ENCODE results near the gene YTHDF1. TPM values are rescaled to one million over a fixed set of nuclear protein-coding genes. Genes with fewer than 3 reads are reported as not detected.

The YTHDF1 gene
- total RNA-seq, 4 donors from 2014 or later = 20.9 to 24.3 (median 21.8) TPM

DNA sequence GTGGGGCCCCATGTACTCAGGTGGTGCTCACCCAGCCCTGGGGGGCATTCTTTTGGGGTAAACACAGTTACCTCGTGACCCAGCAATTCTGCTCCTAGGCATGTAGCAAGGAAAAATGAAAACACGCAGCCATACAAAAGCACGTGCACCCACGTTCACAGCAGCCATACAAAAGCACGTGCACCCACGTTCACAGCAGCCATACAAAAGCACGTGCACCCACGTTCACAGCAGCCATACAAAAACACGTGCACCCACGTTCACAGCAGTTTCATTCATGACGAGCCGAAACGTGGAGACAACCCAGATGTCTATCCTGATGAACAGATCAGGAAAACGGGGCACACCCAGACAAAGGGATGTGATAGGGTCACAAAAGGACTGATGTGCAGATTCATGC is 57.1 kb downstream of the YTHDF1 start:
- no peak for TF ChIP-seq CTCF (IDR thresholded peaks at IDR 0.05; ENCODE audit: low read depth)

GRCh38 chr20:63158352-63158751 is 57.6 kb downstream of the YTHDF1 start:
- no peak for TF ChIP-seq CTCF (IDR thresholded peaks at IDR 0.05; ENCODE audit: low read depth)

DNA sequence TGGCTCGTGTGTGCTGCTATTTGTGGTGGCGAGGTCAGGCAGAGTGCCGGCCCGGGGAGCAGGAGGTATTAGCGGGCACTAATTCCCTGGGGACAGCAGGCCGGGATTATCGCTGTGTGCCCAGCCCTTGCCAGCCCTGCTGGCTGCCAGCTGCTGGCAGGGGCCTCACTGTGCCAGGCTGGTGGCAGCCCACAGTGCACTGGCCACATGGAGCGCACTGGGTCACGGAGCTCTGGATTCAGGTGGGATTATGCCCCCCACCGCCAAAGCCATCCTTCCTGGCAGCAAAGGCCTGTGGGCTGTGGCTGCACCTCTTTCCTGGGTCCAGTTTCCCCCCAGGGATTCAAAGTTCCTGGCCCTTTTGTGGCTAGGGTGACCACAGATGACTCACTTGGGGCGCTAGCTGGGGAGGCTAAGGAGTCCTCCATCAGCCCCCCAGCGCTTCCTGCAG is 59.7 kb downstream of the YTHDF1 start:
- no peak for TF ChIP-seq CTCF (IDR thresholded peaks at IDR 0.05; ENCODE audit: low read depth)

DNA sequence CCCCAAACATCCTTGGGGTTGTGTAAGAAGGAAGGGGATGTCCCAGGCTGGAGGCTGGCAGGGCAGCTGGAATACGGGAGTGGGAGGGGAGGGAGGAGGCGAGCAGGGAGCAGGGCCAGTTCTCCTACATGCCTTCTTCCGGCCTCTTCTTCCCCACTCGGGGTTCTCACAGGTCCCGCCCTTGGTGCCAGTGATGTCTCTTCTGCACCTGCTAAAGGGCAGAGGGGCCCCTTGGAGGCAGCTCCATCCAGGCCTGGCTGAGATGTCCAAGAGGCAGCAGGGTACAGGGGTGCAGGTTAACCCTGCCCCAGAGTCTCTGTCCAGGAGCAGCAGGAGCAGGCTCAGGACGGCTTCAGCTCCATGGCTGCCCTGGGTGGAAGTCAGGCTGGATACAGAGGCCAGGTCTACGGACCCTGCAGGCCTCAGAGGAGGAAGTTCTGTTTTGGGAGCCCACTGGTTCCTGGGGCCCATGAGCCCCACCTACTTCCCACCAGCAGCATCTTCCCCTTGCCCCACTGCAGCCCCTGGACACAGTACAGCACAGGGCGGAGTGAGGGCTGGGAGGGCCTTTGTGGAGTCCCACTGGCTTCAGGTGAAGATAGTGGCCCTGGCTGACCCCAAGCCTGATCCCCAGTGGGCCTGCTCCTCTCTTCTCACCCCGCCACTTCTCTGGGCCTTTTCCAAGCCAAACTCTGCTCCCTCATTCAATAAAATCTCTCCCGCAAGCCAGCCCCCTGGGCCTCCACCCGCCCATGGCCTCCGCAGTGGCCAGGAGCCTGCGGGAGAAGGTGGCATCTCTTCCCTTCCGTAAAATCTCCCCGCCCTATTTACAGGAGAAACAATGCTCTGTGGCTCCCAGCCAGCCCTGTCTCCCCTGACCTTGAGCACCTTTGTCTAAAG is 60.4 kb downstream of the YTHDF1 start:
- TF ChIP-seq CTCF (IDR thresholded peaks at IDR 0.05; ENCODE audit: low read depth) = no peak

GRCh38 chr20:63154395-63154794 is 61.5 kb downstream of the YTHDF1 start:
- TF ChIP-seq CTCF (IDR thresholded peaks at IDR 0.05; ENCODE audit: low read depth) = no peak

DNA sequence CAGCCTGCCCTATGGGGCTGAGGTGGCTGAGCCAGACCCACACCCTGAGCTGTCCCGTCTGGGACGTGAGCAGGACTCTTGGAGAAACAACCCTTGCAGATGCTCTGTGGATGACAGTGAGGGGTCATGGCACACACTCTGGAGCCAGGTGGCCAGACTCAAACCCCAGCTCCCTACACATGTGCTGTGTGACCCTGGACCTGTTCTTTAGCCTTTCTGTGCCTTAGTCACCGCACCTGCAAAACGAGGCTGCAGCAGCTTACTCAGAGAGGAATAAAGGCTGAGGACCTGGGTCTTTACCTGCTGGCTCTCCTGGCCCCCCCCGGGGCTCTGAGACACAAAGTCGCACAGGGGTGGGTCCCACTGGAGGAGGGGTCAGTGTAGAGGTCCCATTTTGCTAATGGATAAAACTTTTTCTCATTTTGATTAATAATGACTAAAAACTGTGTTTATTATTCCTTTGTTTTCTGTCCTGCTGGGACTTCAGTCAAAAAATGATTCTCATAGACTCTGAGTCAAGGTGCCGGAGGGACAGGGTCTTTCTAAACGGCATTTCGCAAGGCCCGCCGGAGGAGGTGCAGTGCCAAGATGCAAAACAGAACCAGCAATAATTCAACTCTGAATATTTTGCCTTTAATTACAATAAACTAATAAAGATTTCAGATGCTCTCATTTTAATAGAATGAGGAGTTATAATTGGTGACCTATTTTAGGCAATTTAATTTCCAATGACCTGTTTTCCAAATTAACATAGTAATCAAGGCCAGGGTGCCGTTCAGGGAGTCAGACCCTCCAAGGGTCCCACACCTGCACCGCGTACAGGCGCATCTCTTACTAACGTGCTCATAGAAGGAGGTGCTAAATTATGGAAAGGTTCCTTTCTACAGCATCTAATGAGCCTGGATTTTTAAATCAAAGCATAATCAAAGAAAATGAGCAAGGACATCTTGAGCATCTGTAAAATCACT is 62.4 kb downstream of the YTHDF1 start:
- TF ChIP-seq CTCF (IDR thresholded peaks at IDR 0.05; ENCODE audit: low read depth) = no peak

Measured in subcutaneous adipose tissue (tissue), 4 donors.